Ovary (tissue), 3 donors: ENCODE measurements around the gene HMMR.

Source experiments
- POLR2A ChIP-seq: fragments of 450-650 bp; IDR thresholded peaks from one replicate; pipeline ENCODE4 v1.6.1; 2017; ENCODE audit warnings: antibody characterized with exemption, mild to moderate bottlenecking, moderate library complexity
- TF ChIP-seq, protein P1 (sequence below), 3 donors: fragments of 450-650 bp in 2 of 3; fragments of 200-600 bp in 1 of 3; IDR thresholded peaks; one replicate each; pipeline versions ENCODE4 v1.5.1 to v1.8.0; 2016 to 2022; ENCODE audit warnings: antibody characterized with exemption in 3 of 3, mild to moderate bottlenecking in 1 of 3
- donor health status: DM: no; HTN: no; CAD: no.

DNA sequence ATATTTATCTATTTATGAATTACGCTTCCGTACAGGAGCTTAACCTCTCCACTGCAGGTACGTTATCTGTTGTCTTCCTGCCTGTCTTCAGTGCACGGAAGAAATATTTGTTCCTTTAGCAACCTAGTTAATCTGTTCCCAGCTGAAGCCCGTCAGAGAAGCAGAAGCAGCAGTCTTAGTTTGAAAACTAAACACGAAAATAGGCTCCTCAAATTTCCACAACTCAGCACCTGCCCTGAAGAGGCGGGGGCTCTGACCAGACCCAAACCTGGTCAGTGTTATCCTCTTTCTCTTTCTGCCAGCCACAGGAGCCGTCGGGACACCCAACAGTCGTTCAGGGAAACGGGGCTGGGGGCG lies 992 bp upstream of the HMMR start:
- TF ChIP-seq, protein P1, sequence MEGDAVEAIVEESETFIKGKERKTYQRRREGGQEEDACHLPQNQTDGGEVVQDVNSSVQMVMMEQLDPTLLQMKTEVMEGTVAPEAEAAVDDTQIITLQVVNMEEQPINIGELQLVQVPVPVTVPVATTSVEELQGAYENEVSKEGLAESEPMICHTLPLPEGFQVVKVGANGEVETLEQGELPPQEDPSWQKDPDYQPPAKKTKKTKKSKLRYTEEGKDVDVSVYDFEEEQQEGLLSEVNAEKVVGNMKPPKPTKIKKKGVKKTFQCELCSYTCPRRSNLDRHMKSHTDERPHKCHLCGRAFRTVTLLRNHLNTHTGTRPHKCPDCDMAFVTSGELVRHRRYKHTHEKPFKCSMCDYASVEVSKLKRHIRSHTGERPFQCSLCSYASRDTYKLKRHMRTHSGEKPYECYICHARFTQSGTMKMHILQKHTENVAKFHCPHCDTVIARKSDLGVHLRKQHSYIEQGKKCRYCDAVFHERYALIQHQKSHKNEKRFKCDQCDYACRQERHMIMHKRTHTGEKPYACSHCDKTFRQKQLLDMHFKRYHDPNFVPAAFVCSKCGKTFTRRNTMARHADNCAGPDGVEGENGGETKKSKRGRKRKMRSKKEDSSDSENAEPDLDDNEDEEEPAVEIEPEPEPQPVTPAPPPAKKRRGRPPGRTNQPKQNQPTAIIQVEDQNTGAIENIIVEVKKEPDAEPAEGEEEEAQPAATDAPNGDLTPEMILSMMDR (IDR thresholded peaks at IDR 0.05) = no peak
- TF ChIP-seq POLR2A = no peak
